GM12801 (cell line): Measurements from ENCODE around the gene DEGS2.

ENCODE experiments used
- CTCF ChIP-seq: IDR thresholded peaks from one replicate; pipeline ENCODE4 v1.5.1; 2011; ENCODE audit warnings: control low read depth; ENCODE audit not compliant: insufficient read length; ENCODE audit errors: extremely low read depth

DEGS2 gene

GRCh38 chr14:100141098-100141497 is 18.3 kb downstream of the DEGS2 start:
- TF ChIP-seq CTCF, result no peak

GRCh38 chr14:100140452-100141078 is 18.9 kb downstream of the DEGS2 start:
- TF ChIP-seq CTCF, result no peak

GRCh38 chr14:100138955-100139354 is 20.5 kb downstream of the DEGS2 start:
- TF ChIP-seq CTCF, result no peak

GRCh38 chr14:100138082-100138787 is 21.2 kb downstream of the DEGS2 start:
- no peak for TF ChIP-seq CTCF

- TF ChIP-seq CTCF, result no peak
Observed at GRCh38 chr14:100137173-100137572, 22.3 kb downstream of the DEGS2 start.

GRCh38 chr14:100135784-100136183 is 23.7 kb downstream of the DEGS2 start:
- no peak for TF ChIP-seq CTCF

GRCh38 chr14:100135073-100135472 is 24.4 kb downstream of the DEGS2 start:
- no peak for TF ChIP-seq CTCF
